Duodenal mucosa (tissue), 2 donors: ENCODE results near the gene VIPR2.

Experiments used
- H3K27ac ChIP-seq: one replicate; pipeline ENCODE4 v1.7.0; 2013; ENCODE audit warnings: low read depth, low read length
- H3K27me3 ChIP-seq, 2 donors: one replicate each; pipeline ENCODE4 v1.7.0; 2013; ENCODE audit warnings: low read length in 2 of 2, control low read depth in 1 of 2; ENCODE audit not compliant: insufficient read depth in 2 of 2, control insufficient read depth in 1 of 2
- H3K36me3 ChIP-seq, 2 donors: one replicate each; pipeline ENCODE4 v1.7.0; 2013; ENCODE audit warnings: low read length in 2 of 2, control low read depth in 1 of 2; ENCODE audit not compliant: insufficient read depth in 2 of 2, control insufficient read depth in 1 of 2
- H3K4me1 ChIP-seq, 2 donors: one replicate each; pipeline ENCODE4 v1.7.0; 2013; ENCODE audit warnings: low read length in 2 of 2, control low read depth in 1 of 2; ENCODE audit not compliant: insufficient read depth in 2 of 2, control insufficient read depth in 1 of 2
- H3K4me3 ChIP-seq, 2 donors: one replicate each; pipeline ENCODE4 v1.7.0; 2013; ENCODE audit warnings: low read length in 2 of 2, low read depth in 1 of 2
- H3K9ac ChIP-seq, 2 donors: one replicate each; pipeline ENCODE4 v1.7.0; 2013; ENCODE audit warnings: low read length in 2 of 2, low read depth in 1 of 2
- H3K9me3 ChIP-seq, 2 donors: one replicate each; pipeline ENCODE4 v1.7.0; 2013; ENCODE audit warnings: low read length in 2 of 2, control low read depth in 1 of 2; ENCODE audit not compliant: control insufficient read depth in 1 of 2

The VIPR2 gene

DNA sequence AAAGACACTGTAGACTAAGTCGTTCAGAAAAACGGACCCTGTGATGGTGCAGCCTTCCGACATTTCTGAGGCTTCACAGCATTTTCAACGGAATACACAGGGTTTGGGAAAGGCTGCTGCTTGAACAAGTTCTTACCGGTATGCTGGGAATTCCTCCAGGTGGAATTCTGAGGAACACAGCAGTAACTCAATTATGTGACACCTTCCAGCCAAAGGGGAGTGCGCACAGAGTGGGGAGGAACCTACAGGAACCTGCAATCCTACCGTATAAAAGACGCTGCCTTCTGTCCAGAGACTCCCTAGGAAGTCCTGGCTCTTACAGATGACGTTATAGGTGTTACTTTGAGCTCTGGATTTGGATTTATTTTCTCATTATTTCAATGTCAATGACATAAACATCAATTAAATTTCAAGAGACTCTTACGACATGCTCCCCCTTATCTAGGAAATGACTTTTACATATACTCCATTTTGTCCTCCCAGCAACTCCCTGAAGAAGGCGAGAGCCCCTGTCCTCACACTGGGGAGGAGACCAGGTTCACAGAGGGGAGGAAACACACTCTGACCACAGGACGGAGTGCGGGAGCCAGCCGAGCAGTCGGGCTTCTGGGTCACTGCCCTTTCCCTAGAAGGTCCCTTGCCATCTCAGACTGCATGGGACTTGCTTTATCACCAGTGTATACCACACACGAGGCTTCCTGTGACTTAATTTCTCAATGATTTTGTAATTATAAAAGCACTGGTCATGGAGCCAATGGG is 27.9 kb downstream of the VIPR2 start:
- H3K9me3 ChIP-seq: no peaks in the 10 kb centered on the region
- H3K4me3 ChIP-seq: no peak overlapping the region
- H3K9ac ChIP-seq: no peak overlapping the region
- no peaks in the 10 kb centered on the region for H3K4me1 ChIP-seq
- H3K27ac ChIP-seq: no peak overlapping the region
- H3K27me3 ChIP-seq: peaks cover 3 to 20% of the 10 kb centered on the region in 2 donors
- no peaks in the 10 kb centered on the region for H3K36me3 ChIP-seq

DNA sequence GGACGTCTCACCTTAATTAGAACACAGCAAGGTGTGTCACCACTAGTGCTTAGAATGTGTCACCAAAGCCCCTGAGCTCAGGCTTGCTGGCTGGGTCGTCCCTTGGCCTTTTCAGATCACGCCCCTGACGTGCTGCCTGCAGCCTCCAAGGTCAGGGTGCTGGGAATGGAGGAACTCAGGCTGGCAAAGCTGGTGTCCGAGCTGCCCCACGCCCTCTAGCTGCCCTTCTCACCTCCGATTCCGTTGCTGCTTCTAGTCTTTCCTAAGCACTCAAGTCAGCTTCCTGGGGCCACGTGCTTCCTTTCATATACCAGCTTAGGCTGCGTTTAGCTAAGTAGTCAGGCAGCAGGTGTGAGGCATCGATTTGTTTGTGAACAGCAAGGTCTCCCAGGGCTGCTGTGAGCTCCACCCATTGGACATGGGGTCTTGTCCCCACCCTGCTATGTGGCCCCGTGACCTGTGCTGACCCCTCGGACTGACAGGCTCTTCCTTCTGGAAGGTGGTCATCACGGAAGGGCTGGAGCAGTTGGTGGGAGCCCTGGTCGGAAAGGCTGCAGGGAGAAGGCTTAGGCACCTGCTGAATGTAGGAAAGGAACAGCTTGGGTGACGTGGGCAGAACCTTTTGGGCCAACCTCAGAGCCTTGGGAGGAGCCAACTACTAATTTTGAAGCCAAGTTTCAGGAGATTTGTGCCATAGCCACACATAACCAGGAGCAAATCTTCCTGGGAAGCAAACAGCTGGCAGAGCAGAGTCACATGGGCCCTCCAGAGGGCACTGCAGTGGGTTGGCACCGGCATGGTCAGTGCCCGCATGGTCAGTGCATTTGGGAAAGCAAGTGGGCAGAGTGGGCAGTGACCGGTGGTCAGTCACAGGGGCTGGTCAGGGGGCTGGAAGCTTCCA is 28.8 kb downstream of the VIPR2 start:
- H3K27me3 ChIP-seq: peaks cover 3 to 20% of the 10 kb centered on the region in 2 donors
- H3K9me3 ChIP-seq: no peaks in the 10 kb centered on the region
- no peak overlapping the region for H3K27ac ChIP-seq
- no peak overlapping the region for H3K4me3 ChIP-seq
- no peaks in the 10 kb centered on the region for H3K36me3 ChIP-seq
- no peaks in the 10 kb centered on the region for H3K4me1 ChIP-seq
- H3K9ac ChIP-seq: no peak overlapping the region

DNA sequence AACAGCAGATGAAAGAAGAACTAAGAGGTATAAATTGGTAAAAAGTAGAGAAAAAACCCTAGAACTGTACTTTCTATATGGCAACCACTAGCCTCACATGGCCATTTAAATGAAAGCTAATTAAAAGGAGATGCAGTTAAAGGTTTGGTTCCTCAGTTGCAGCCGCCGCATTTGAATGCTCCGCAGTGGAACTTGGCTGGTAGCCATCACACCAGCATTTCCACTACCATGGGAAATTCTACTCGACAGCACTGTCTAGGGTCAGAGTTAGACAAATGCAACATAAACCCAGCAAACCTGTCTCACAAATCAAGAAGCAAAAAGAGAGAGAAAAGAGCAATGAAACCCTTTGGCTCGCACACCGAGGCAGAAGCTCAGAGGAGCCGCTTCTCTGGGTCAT is 29.7 kb downstream of the VIPR2 start:
- H3K27me3 ChIP-seq: peaks cover 3 to 20% of the 10 kb centered on the region in 2 donors
- H3K9ac ChIP-seq: no peak overlapping the region
- H3K36me3 ChIP-seq: no peaks in the 10 kb centered on the region
- H3K4me3 ChIP-seq: no peak overlapping the region
- no peaks in the 10 kb centered on the region for H3K9me3 ChIP-seq
- no peaks in the 10 kb centered on the region for H3K4me1 ChIP-seq
- H3K27ac ChIP-seq: no peak overlapping the region

DNA sequence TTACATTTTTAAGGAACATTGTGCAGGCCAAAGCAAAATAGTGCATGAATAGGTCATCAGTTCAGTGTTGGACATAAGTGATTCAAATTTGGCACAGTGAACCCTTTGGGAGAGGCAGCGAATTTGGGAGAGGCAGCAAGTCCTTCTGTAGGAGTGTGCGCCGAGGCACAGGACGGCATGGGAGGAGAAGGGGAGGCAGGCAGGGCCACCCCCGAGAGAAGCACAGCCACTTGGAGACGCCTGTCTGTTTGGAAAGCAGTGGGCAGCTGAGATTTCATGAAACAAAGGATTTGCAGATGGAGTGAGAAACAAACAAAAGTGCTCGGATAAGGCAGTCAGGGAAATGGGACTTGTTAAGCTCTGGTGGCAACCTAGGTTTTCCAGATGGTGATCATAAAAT is 30.6 kb downstream of the VIPR2 start:
- Histone ChIP-seq H3K36me3 (no peaks in the 10 kb centered on the region), H3K9ac (no peak overlapping the region), H3K4me3 (no peak overlapping the region), H3K27ac (no peak overlapping the region), H3K27me3 (peaks cover 9 to 20% of the 10 kb centered on the region in 2 donors), H3K9me3 (no peaks in the 10 kb centered on the region), H3K4me1 (no peaks in the 10 kb centered on the region)

DNA sequence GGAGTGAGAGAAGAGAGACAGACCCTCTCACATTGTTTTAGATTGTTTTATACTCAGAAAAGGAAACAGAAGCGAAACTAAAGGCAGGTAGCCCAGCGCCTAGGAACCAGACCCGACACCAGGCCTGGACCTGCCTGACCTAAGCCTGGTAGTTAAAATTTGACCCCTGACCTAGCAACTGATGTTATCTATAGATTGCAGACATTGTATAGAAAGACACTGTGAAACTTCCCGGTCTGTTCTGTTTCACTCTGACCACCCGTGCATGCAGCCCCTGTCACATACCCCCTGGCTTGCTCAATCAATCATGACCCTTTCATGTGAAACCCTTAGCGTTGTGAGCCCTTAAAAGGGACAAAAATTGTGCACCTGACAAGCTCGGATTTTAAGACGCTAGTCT is 31.6 kb downstream of the VIPR2 start:
- Histone ChIP-seq H3K4me3 (no peak overlapping the region), H3K27me3 (peaks cover 9 to 20% of the 10 kb centered on the region in 2 donors), H3K27ac (no peak overlapping the region), H3K36me3 (no peaks in the 10 kb centered on the region), H3K9me3 (no peaks in the 10 kb centered on the region), H3K4me1 (no peaks in the 10 kb centered on the region), H3K9ac (no peak overlapping the region)

DNA sequence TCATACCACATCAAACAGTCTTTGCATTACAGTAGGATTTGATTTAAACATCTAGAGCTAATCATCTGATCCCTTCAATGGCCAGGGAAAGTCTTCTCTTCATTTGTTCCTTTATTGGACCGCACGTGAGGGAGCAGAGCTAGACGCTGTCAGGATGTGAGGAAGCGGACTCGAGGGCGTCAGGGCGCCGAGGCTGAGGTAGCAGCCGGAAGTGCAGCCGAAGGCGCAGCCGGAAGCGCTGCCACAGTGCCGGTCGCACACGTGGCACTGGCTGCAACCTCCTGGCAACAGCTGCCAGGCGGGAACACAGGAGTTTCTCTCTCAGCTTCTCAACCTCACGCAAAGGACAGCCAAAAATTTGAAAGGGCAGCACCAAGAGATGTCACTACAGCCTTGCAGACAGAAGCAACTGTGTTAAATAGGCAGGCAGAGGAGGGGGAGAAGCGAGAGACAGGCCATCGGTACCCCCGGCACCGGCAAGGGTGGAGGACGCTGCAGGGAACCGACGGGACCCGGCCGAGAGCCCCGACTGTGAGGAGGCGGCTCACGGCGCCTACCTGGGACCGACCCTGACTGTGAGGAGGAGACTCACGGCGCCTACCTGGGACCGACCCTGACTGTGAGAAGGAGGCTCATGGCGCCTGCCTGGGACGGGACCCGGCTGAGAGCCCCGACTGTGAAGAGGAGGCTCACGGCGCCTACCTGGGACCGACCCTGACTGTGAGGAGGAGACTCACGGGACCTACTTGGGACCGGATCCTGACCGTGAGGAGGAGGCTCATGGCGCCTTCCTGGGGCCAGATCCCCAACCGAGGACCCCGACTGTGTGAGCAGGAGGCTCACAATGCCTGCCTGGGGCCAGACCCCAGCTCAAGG is 32.3 kb downstream of the VIPR2 start:
- H3K27me3 ChIP-seq: peaks cover 12 to 20% of the 10 kb centered on the region in 2 donors
- no peak overlapping the region for H3K27ac ChIP-seq
- H3K4me1 ChIP-seq: no peaks in the 10 kb centered on the region
- H3K4me3 ChIP-seq: no peak overlapping the region
- H3K9me3 ChIP-seq: no peaks in the 10 kb centered on the region
- H3K36me3 ChIP-seq: no peaks in the 10 kb centered on the region
- no peak overlapping the region for H3K9ac ChIP-seq

DNA sequence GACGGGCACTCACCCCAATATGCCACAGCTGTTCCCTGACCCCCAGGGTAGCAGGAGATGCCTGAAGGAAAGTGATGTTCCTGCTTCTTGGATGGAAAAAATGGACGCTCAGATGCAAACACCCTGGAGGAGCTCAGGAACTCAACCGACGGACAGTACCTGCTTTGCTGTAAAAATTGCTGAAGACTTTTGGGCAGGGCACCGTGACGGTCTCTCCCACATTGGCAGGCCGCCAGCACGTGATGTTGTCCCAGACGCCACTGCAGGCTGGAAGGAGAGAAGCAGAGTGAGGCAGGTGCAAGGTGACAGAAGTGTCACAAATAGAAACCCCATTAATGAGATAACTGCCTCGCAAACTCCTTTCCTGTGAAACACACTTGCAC is 35.0 kb downstream of the VIPR2 start:
- H3K9ac ChIP-seq: no peak overlapping the region
- no peak overlapping the region for H3K4me3 ChIP-seq
- peaks cover 16 to 17% of the 10 kb centered on the region in 2 donors for H3K27me3 ChIP-seq
- H3K4me1 ChIP-seq: no peaks in the 10 kb centered on the region
- H3K36me3 ChIP-seq: no peaks in the 10 kb centered on the region
- no peaks in the 10 kb centered on the region for H3K9me3 ChIP-seq
- no peak overlapping the region for H3K27ac ChIP-seq

DNA sequence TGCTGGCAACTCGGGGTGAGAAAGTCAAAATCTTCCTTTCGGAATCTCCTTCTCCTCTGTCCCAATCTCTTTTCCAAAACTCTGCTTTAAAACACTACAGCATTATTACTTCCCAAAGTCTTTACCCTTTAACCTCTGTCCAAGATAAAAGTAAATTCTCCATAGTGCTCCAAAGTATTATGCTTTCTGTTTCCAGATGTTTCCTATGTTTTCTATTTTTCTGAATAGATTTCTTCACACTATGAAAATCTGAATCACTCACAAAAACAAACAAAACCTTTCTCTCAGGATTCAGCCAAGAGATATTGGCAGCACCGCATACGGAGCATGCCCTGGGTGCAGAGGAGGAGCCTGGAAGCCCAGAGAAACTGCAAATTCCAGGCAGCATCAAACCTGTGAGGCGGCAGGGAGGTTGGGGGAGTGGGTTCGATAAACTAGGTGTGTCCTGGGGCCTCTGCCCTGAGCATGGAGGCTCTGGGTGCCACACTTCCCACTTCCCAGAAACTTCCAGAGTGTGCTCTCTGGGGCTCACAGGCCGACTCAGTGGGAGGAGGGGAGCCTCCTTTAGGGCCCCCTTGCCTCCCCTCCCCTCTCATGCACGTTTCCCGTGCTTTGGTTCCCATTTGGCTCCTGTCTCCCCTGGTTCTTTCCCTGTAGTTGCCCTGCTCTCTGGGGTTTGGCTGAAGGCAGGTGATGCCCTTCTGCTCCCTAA is 35.6 kb downstream of the VIPR2 start:
- H3K27me3 ChIP-seq: peaks cover 16 to 17% of the 10 kb centered on the region in 2 donors
- no peak overlapping the region for H3K27ac ChIP-seq
- no peak overlapping the region for H3K4me3 ChIP-seq
- H3K9ac ChIP-seq: no peak overlapping the region
- no peaks in the 10 kb centered on the region for H3K36me3 ChIP-seq
- H3K9me3 ChIP-seq: no peaks in the 10 kb centered on the region
- H3K4me1 ChIP-seq: no peaks in the 10 kb centered on the region

DNA sequence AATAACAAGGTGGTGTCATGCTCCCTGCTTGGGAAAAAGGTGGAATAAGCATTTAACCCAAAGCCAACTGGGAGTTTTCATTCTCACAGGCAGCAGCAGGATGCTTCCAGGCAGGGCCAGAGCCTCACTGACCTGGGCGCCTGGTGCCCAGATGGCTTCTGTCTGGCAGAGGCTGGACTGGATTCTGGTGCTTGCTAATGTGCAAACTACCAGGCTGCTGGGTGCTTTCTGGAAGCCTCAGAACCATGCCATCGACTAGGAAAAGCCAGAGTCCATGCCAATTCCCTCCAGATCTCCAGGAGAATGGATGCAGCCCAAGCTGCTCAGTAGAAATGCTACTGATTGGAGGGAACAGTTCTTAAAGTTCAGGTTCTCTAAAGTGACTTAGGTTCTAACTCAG is 36.2 kb downstream of the VIPR2 start:
- Histone ChIP-seq H3K27me3 (peaks cover 15 to 16% of the 10 kb centered on the region in 2 donors), H3K9ac (no peak overlapping the region), H3K36me3 (no peaks in the 10 kb centered on the region), H3K27ac (no peak overlapping the region), H3K4me1 (no peaks in the 10 kb centered on the region), H3K4me3 (no peak overlapping the region), H3K9me3 (no peaks in the 10 kb centered on the region)
